Measurements from ENCODE around the gene DGCR2. TPM values are rescaled to one million over a fixed set of nuclear protein-coding genes. Genes with fewer than 3 reads are reported as not detected.

DGCR2 gene
- total and polyA plus RNA-seq, 2 of the 8 experiments (the other 6 are each of a cell fraction or from before 2014, with no cell fraction given): 42.3 to 62.2 TPM

DNA sequence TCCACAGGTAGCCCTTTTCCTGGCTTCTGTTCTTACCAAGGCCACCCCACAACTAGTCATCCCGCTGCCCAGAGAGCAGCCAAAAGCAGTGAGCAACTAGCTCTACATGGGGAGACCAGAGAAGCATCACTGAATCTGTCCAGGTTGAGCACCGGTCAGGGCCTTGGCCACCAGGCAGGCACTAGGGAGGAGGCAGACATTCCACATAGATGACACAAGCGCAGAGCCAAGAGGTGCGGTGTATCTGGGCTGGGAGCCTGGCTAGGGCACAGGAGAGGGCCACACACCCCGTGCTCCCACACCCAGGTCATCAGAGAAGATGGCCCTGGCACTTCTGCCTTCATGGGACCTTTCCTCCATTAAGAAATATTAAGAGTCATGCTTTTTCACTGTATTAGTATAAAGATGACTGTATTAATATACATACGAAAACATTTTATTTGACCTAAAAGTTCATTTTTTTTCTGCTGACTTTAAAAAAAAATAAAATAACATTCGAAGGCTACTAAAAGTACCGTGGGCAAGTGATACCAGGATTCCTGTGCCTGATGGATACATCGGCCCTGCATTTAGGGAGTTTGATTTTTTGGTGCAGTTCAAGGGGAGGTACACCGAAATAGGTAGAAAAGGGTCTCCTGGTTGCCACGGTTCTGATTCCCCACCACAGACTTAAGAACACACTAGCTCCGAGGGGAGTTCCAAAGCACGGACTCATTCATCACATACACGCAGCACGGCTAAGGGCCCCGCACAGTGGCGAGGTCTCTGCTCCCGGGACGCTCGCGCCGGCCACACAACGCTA, 1.2 kb downstream of the DGCR2 start (continued):
- no peak for TF ChIP-seq RAD21 (IDR thresholded peaks at IDR 0.05 in 1 of 2, conservative IDR thresholded peaks at IDR 0.05 in 1 of 2; ENCODE audit: low read depth in 2 of 2, low read length in 2 of 2)
- TF ChIP-seq HDAC6 (IDR thresholded peaks at IDR 0.05; ENCODE audit: low read depth, low read length): no peak

All from H1 (cell line).